GM19193 (cell line): Measurements from ENCODE around the gene PRODH.

Experiments used
- POLR2A ChIP-seq: IDR thresholded peaks from 4 replicates; pipeline ENCODE4 v1.6.1; 2011; ENCODE audit not compliant: insufficient read depth, insufficient read length; ENCODE audit errors: extremely low read depth

PRODH gene

GRCh38 chr22:18935889-18936529, at the start of gene PRODH:
PRODH (minus strand) TSS chr22:18936293; CDS start chr22:18936287, 6 bp downstream.
- no peak for TF ChIP-seq POLR2A

GRCh38 chr22:18985780-18986179, 49.7 kb upstream of the PRODH start:
- TF ChIP-seq POLR2A: no peak

- TF ChIP-seq POLR2A: no peak
Observed at GRCh38 chr22:18984564-18984963, 48.5 kb upstream of the PRODH start.

GRCh38 chr22:18983120-18983651, 47.1 kb upstream of the PRODH start:
- no peak for TF ChIP-seq POLR2A

GRCh38 chr22:18980829-18981228, 44.7 kb upstream of the PRODH start:
- no peak for TF ChIP-seq POLR2A

GRCh38 chr22:18979957-18980356, 43.9 kb upstream of the PRODH start:
- no peak for TF ChIP-seq POLR2A

GRCh38 chr22:18978506-18978905, 42.4 kb upstream of the PRODH start:
- no peak for TF ChIP-seq POLR2A

- TF ChIP-seq POLR2A: no peak
Observed at GRCh38 chr22:18977824-18978425, 41.8 kb upstream of the PRODH start.

GRCh38 chr22:18976197-18976751, 40.2 kb upstream of the PRODH start:
- no peak for TF ChIP-seq POLR2A

GRCh38 chr22:18975434-18976196, 39.5 kb upstream of the PRODH start:
- TF ChIP-seq POLR2A: no peak

- no peak for TF ChIP-seq POLR2A
Observed at GRCh38 chr22:18974477-18975180, 38.5 kb upstream of the PRODH start.

- no peak for TF ChIP-seq POLR2A
Observed at GRCh38 chr22:18973264-18974031, 37.4 kb upstream of the PRODH start.

GRCh38 chr22:18971321-18971751, 35.2 kb upstream of the PRODH start:
- no peak for TF ChIP-seq POLR2A

- no peak for TF ChIP-seq POLR2A
Observed at GRCh38 chr22:18970948-18971315, 34.8 kb upstream of the PRODH start.
